ENCODE results near the gene COL27A1. TPM values are rescaled to one million over a fixed set of nuclear protein-coding genes. Genes with fewer than 3 reads are reported as not detected.

Gene COL27A1
- total RNA-seq, 1 donor from 2014 or later = 13.7 TPM

- intact Hi-C loops (cut with DNase I) = no loop called here
- Histone ChIP-seq H3K4me1 (no peaks in the 10 kb centered on the region), H3K36me3 (peaks cover 97% of the 10 kb centered on the region), H3K27ac (no peak overlapping the region), H3K9me3 (no peaks in the 10 kb centered on the region), H3K4me3 (no peak overlapping the region), H3K27me3 (no peaks in the 10 kb centered on the region)
- no peak for ATAC-seq
- no peak for TF ChIP-seq CTCF (IDR thresholded peaks at IDR 0.05)
- no peak for DNase-seq
These were observed 186.7 kb downstream of the COL27A1 start for GRCh38 chr9:114341991-114342390.

GRCh38 chr9:114342755-114343440 lies 187.6 kb downstream of the COL27A1 start:
- Histone ChIP-seq H3K9me3 (no peaks in the 10 kb centered on the region), H3K36me3 (peaks cover 97% of the 10 kb centered on the region)
- ATAC-seq = no peak

GRCh38 chr9:114343471-114344187 lies 188.3 kb downstream of the COL27A1 start:
- Histone ChIP-seq H3K27ac (no peak overlapping the region), H3K36me3 (peaks cover 96% of the 10 kb centered on the region), H3K27me3 (no peaks in the 10 kb centered on the region), H3K9me3 (no peaks in the 10 kb centered on the region), H3K4me3 (no peak overlapping the region), H3K4me1 (peaks cover 4% of the 10 kb centered on the region)
- ATAC-seq = no peak
- TF ChIP-seq CTCF (IDR thresholded peaks at IDR 0.05) = no peak
- intact Hi-C loops (cut with DNase I) = no loop called here
- DNase-seq = no peak

More at GRCh38 chr9:114342755-114343440, 187.6 kb downstream of the COL27A1 start:
- DNase-seq = peak; percentile 15
- no peak overlapping the region for H3K4me3 ChIP-seq
- H3K27ac ChIP-seq = no peak overlapping the region
- TF ChIP-seq CTCF (IDR thresholded peaks at IDR 0.05) = no peak
- H3K4me1 ChIP-seq = no peaks in the 10 kb centered on the region
- no peaks in the 10 kb centered on the region for H3K27me3 ChIP-seq
- intact Hi-C loops (cut with DNase I) = no loop called here

- H3K27ac ChIP-seq = no peak overlapping the region
- intact Hi-C loops (cut with DNase I) = no loop called here
- peaks cover 10% of the 10 kb centered on the region for H3K4me1 ChIP-seq
- peaks cover 97% of the 10 kb centered on the region for H3K36me3 ChIP-seq
- no peak for TF ChIP-seq CTCF (IDR thresholded peaks at IDR 0.05)
- H3K9me3 ChIP-seq = no peaks in the 10 kb centered on the region
- H3K4me3 ChIP-seq = no peak overlapping the region
- DNase-seq = peak; percentile 37
- H3K27me3 ChIP-seq = no peaks in the 10 kb centered on the region
- ATAC-seq = no peak
These were observed 188.8 kb downstream of the COL27A1 start for GRCh38 chr9:114344188-114344566.

GRCh38 chr9:114344692-114345091 lies 189.4 kb downstream of the COL27A1 start:
- Histone ChIP-seq H3K4me3 (no peak overlapping the region), H3K36me3 (peaks cover 97% of the 10 kb centered on the region), H3K27ac (no peak overlapping the region), H3K27me3 (no peaks in the 10 kb centered on the region), H3K9me3 (no peaks in the 10 kb centered on the region), H3K4me1 (peaks cover 15% of the 10 kb centered on the region)
- no peak for TF ChIP-seq CTCF (IDR thresholded peaks at IDR 0.05)
- intact Hi-C loops (cut with DNase I) = no loop called here
- ATAC-seq (no peak), DNase-seq (no peak)

All from upper lobe of right lung (tissue), 1 donor.